DMS114 treated with DMSO at 0.1 percent for 48 hours (cell line): ENCODE results near the gene METTL6.
"Not testable (repeated sequence)": the region's sequence is repeated elsewhere in the genome, so short reads cannot be mapped to it uniquely, and the experiment has no call there.

Experiments used
- DNase-seq: peaks from one replicate; lab custom pipeline; 2025; ENCODE audit not compliant: unreplicated experiment; lab: John Stamatoyannopoulos, UW

METTL6 gene

DNA sequence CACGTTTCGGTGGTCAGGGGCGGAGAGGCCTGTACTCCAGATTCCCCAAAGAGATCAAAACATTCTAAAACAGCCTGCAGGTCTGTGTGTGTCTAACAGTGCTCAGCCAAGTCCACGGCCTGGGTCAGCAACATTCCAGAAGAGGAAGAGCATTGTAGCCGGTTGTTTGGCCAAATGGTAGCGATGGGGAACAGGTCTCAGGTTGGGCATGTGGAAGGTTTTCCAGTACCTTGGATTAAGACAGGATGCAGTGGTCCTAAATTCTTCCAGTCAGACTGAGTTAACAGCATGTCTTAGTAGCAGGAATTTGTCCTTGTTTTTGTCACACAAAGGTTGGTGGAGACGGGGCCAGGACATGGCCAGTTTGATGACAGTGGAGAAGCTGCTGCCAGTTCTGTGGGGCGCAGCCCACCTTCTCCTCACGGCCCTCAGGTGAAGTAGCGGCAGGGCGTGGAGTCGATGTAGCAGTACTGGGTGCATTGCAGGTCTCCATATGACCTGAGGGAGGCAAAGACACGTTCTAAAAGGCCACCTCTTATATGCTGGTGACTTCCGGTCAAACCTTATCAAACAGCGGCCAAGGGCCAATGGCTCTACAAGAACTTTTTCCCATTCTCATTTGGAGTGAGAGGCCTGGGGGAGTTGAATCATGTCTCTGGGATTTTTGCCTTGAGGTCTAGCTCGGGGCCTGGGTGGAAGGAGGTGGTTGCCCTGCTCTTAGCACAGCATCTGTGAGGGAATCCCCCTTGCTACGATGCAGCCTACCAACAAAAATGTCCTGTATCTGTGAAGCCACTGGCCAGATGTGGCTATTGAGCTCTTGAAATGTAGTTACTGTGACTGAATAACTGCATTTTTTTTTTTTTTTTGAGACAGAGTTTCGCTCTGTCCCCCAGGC lies 24.1 kb upstream of the METTL6 start:
- no peak for DNase-seq

- DNase-seq, result no peak
These were observed 23.3 kb upstream of the METTL6 start for GRCh38 chr3:15450438-15451215.

DNA sequence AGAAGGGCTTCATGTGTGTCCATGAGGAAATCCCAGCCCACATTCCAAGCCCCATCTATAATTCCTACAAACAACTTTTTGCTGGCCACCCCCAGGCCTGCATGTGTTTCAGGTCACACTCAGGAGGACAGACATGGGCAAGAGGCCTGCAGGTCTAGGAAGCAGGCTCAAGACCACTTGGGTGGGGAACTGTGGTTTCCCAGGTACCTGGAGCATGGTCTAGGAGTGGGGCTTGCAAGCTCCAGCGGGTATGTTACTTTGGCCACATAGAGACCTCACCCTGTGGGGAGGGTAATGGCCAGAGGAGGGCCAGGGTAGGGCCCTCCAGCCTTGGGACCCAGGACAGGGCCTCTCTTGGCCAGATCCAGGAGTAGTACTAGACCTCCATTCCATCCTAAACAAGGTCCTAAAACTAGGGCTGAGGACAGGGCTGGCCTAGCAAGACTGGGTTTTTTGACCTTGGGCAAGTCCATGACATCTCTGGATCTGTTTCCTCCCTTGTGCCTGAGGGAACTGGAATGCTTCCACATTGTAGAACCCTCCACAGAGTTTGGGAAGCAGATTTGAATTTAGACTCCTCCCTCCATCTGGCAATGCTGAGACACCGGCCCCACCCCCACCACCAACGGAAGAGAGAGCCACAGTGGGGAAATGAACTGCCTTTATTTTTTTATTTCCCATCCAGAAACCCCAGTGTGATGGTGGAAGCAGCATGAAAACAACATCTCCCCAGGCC lies 22.3 kb upstream of the METTL6 start:
- DNase-seq, result no peak

DNA sequence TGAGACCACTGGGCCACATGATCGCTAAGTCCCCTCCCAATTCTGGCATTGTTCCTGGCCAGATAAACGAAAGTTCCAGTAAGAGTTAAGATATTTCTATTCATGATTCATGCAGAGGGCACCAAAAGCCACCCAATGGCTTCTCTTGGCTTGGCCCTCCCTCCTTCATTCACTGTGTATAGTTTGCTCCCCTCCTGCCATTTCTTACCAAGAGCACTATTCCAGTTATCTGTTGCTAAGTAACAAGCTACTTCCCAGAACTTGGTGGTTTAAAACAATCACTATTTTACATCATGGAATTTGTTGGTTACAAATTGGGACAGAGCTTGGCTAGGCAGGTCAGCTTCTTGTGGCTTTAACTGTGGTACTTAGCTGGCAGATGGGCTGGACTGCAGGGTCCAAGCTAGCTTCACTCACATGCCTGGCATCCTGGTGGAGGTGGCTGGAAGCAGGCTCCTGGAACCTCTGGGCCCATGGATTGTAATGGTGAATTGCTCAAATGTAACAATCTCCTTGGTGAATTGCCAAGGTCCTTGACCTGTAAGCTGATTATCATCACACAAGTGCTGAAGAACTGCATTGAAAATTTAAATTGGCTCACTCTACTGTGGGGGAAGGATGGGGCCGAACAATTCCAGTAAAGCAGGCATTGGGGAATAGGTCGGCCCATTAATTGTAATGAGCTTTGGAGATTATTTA lies 16.6 kb upstream of the METTL6 start:
- DNase-seq, result no peak

DNA sequence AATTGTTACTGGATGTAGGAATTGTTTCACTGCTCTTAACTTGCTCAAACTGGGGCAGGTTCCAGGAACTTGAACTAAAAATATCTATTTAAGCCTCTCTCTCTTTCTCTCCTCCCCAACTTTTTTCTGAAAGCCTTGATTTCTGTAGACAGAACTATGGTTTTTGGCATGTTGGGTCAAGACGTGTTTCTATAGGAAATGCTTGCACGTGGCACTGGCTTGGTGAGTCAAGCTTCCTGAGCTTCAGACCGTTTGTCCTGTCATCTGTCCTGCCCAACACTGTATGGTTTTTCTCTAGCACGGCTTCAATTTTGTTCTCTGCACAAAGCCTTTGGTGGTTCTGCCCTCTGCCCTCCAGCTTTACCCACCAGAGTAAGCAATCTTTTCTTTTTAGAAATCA lies 13.5 kb upstream of the METTL6 start:
- DNase-seq, result no peak

- no peak for DNase-seq
These were observed 12.1 kb upstream of the METTL6 start for GRCh38 chr3:15439476-15439875.

DNA sequence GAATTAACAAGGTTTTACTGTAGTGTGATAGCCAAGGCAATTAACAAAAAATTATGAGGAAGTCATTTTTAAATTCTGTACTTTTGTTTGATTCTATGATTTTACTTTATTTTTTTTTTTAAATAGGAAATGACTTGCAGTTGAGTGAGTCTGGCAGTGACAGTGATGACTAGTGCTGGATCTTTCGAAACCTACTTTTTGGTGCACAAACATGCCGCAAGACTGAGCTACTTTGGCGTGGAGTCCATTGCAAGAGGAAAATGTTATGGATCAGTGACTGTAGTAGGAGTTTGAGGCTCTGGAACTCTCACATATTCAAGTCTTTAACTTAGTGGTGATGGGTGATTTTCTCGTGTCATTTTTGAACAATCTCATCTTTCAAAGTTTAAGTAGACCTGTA lies 11.6 kb upstream of the METTL6 start:
- DNase-seq, result no peak

GRCh38 chr3:15436246-15436645 lies 8.9 kb upstream of the METTL6 start:
- no peak for DNase-seq

DNA sequence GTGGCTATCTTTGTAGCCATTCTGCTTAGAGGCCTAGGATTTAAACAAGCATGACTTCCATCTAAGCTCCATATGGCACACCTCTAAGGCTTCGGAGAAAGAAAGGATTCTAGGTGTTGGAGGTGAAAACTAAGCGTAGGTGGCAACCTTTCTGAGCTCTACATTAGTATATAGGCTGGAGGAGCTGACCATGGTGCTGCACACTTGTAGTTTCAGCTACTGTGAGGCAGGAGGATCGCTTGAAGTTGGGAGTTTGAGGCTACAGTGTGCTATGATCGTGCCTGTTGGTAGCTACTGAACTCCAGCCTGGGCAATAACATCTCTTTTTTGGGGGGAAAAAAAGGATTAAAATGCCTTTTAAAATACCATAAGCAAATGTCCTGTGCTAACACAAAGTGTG lies 7.4 kb upstream of the METTL6 start:
- DNase-seq, result no peak

- DNase-seq, result no peak
These were observed 6.2 kb upstream of the METTL6 start for GRCh38 chr3:15433531-15433930.

GRCh38 chr3:15431256-15431837 lies 4.0 kb upstream of the METTL6 start:
- DNase-seq, result no peak

- DNase-seq, result no peak
These were observed 3.3 kb upstream of the METTL6 start for GRCh38 chr3:15430624-15431023.

- DNase-seq, result no peak
These were observed 1.7 kb upstream of the METTL6 start for GRCh38 chr3:15429080-15429479.

DNA sequence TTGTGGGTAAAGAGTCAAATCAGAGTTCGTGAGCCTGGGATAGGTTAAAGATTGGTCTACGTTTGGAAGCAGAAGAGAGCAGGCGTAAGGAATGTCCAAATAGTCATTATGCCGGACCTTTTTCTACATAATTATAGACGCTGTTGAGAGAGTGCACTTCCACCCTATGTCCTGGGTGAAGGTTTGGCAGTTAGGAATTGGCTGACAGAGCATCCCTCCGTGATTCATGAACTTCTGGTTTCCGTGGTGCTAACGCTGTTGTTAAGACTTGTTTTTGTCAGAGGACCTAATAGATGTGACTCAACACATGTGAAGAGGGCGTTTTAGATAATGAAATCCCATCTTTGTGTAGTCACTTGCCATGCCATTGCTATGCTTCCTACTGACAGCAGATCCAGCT lies 1.2 kb upstream of the METTL6 start:
- no peak for DNase-seq

DNA sequence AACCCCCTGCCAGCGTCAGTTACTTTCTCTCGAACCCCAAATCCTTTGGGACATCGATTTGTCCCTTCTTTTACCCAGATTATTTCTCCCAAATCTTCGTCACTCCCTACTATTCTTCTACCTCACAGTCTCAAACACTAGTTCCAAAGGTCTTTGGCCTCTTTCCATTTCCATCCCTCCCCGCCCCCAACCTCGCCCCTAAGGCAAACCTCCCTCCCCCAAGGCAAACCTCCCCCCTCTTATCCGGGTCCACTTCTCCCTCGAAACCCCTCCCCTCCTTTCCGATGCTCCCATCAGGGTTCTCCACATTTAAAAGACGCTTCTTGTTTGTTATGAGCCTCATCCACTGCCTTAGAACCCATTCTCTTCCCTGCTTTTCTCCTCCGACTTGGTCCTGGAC lies 637 bp upstream of the METTL6 start:
- DNase-seq, result no peak

- DNase-seq, result no peak
These were observed 695 bp downstream of the METTL6 start for GRCh38 chr3:15426579-15427118.

DNA sequence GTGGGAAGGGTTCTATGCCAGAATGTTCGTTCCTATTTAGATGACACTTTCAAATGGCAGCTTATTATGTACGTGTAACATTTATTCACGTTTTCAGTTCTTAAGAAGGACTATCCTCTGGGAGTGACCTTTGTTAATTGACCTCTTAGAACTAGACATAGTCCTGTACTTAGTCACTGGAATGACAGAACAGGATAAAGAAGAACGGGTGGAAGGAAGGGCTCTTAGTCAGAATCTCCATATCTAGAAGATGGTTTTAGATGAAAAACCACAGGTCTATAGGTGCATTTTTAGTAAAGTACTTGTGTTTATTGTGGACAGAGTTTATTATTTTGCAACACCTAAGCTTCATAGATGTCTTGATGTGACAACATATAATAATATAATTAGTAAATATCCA lies 6.5 kb downstream of the METTL6 start:
- no peak for DNase-seq

- not testable (repeated sequence) for DNase-seq
These were observed 16.4 kb downstream of the METTL6 start for GRCh38 chr3:15410966-15411365.

- DNase-seq, result no peak
These were observed 17.6 kb downstream of the METTL6 start for GRCh38 chr3:15409774-15410173.

- DNase-seq, result no peak
These were observed 18.1 kb downstream of the METTL6 start for GRCh38 chr3:15409239-15409638.
